ENCODE results near the gene KREMEN1. TPM values are rescaled to one million over a fixed set of nuclear protein-coding genes. Genes with fewer than 3 reads are reported as not detected.

KREMEN1 gene
- total RNA-seq, 1 donor from 2014 or later: 20.5 TPM

GRCh38 chr22:29040385-29041275 lies 32.2 kb upstream of the KREMEN1 start:
- Mint-ChIP-seq H3K27ac (ENCODE audit: unreplicated experiment) (no peak overlapping the region), H3K4me3 (ENCODE audit: unreplicated experiment) (no peak overlapping the region)

GRCh38 chr22:29041408-29041807 lies 31.4 kb upstream of the KREMEN1 start:
- Mint-ChIP-seq H3K4me3 (ENCODE audit: unreplicated experiment) (no peak overlapping the region), H3K27ac (ENCODE audit: unreplicated experiment) (no peak overlapping the region)
- DNase-seq: no peak

More at GRCh38 chr22:29040385-29041275, 32.2 kb upstream of the KREMEN1 start:
- H3K9me3 Mint-ChIP-seq (ENCODE audit: unreplicated experiment): no peaks in the 10 kb centered on the region
- peak; percentile 51 for DNase-seq
- H3K4me1 Mint-ChIP-seq (ENCODE audit: low read depth, unreplicated experiment): peaks cover 4% of the 10 kb centered on the region
- TF ChIP-seq CTCF (IDR thresholded peaks at IDR 0.05; ENCODE audit: partially characterized antibody, unreplicated experiment): peak; percentile 94
- H3K27me3 Mint-ChIP-seq (ENCODE audit: unreplicated experiment): no peaks in the 10 kb centered on the region
- no peaks in the 10 kb centered on the region for H3K36me3 Mint-ChIP-seq (ENCODE audit: unreplicated experiment)

GRCh38 chr22:29043906-29044575 lies 28.8 kb upstream of the KREMEN1 start:
- no peak for TF ChIP-seq CTCF (IDR thresholded peaks at IDR 0.05; ENCODE audit: partially characterized antibody, unreplicated experiment)
- H3K4me1 Mint-ChIP-seq (ENCODE audit: low read depth, unreplicated experiment): peaks cover 4% of the 10 kb centered on the region
- H3K4me3 Mint-ChIP-seq (ENCODE audit: unreplicated experiment): no peak overlapping the region
- no peaks in the 10 kb centered on the region for H3K9me3 Mint-ChIP-seq (ENCODE audit: unreplicated experiment)
- no peaks in the 10 kb centered on the region for H3K36me3 Mint-ChIP-seq (ENCODE audit: unreplicated experiment)
- no peak overlapping the region for H3K27ac Mint-ChIP-seq (ENCODE audit: unreplicated experiment)
- H3K27me3 Mint-ChIP-seq (ENCODE audit: unreplicated experiment): peaks cover 3% of the 10 kb centered on the region
- DNase-seq: no peak

More at GRCh38 chr22:29041408-29041807, 31.4 kb upstream of the KREMEN1 start:
- H3K27me3 Mint-ChIP-seq (ENCODE audit: unreplicated experiment): no peaks in the 10 kb centered on the region
- H3K4me1 Mint-ChIP-seq (ENCODE audit: low read depth, unreplicated experiment): peaks cover 4% of the 10 kb centered on the region
- H3K9me3 Mint-ChIP-seq (ENCODE audit: unreplicated experiment): no peaks in the 10 kb centered on the region
- TF ChIP-seq CTCF (IDR thresholded peaks at IDR 0.05; ENCODE audit: partially characterized antibody, unreplicated experiment): no peak
- no peaks in the 10 kb centered on the region for H3K36me3 Mint-ChIP-seq (ENCODE audit: unreplicated experiment)

- Mint-ChIP-seq H3K4me3 (ENCODE audit: unreplicated experiment) (no peak overlapping the region), H3K27ac (ENCODE audit: unreplicated experiment) (no peak overlapping the region), H3K4me1 (ENCODE audit: low read depth, unreplicated experiment) (peaks cover 4% of the 10 kb centered on the region), H3K9me3 (ENCODE audit: unreplicated experiment) (no peaks in the 10 kb centered on the region), H3K36me3 (ENCODE audit: unreplicated experiment) (no peaks in the 10 kb centered on the region), H3K27me3 (ENCODE audit: unreplicated experiment) (peaks cover 3% of the 10 kb centered on the region)
- DNase-seq: no peak
- TF ChIP-seq CTCF (IDR thresholded peaks at IDR 0.05; ENCODE audit: partially characterized antibody, unreplicated experiment): no peak
Observed at GRCh38 chr22:29044657-29045176, 28.1 kb upstream of the KREMEN1 start.
